ENCODE measurements around the gene TPSG1. TPM values are rescaled to one million over a fixed set of nuclear protein-coding genes. Genes with fewer than 3 reads are reported as not detected.

Gene TPSG1
- total and polyA plus RNA-seq, 2 experiments from 2014 or later = 0.81 TPM; not detected in 1

- TF ChIP-seq CTCF (conservative IDR thresholded peaks at IDR 0.05; ENCODE audit: low read depth in 2 of 2) (no peak), POLR2AphosphoS5 (IDR thresholded peaks at IDR 0.05; ENCODE audit: low read depth) (no peak), NANOG (IDR thresholded peaks at IDR 0.05; ENCODE audit: borderline replicate concordance) (no peak), ZNF331 (CRISPR knock-in tag; IDR thresholded peaks at IDR 0.05; ENCODE audit: low read depth) (no peak), ETS1 (IDR thresholded peaks at IDR 0.05) (no peak), EZH2phosphoT487 (IDR thresholded peaks at IDR 0.05; ENCODE audit: unreplicated experiment) (no peak), EZH2 (IDR thresholded peaks at IDR 0.05; ENCODE audit: low read depth, unreplicated experiment) (no peak)
These were observed 38.7 kb upstream of the TPSG1 start (continued) for GRCh38 chr16:1263591-1264344.

GRCh38 chr16:1262846-1263221, 37.8 kb upstream of the TPSG1 start:
- Mint-ChIP-seq H3K9me3 (peaks cover 15% of the 10 kb centered on the region), H3K4me1 (peaks cover 11% of the 10 kb centered on the region), H3K4me3 (no peak overlapping the region), H3K36me3 (ENCODE audit: low read depth) (no peaks in the 10 kb centered on the region), H3K27me3 (ENCODE audit: insufficient read depth, low read depth, poor library complexity) (peaks cover 35% of the 10 kb centered on the region), H3K27ac (no peak overlapping the region)
- Histone ChIP-seq H3K27ac (ENCODE audit: low read depth) (no peak overlapping the region), H3K4me3 (no peak overlapping the region), H3K27me3 (ENCODE audit: insufficient read depth) (no peaks in the 10 kb centered on the region), H3K4me2 (no peak overlapping the region), H3K36me3 (ENCODE audit: insufficient read depth) (no peaks in the 10 kb centered on the region), H3K4me1 (ENCODE audit: insufficient read depth) (no peaks in the 10 kb centered on the region), H2AFZ (no peak overlapping the region), H3K79me2 (replicated peaks; ENCODE audit: insufficient read depth) (no peaks in the 10 kb centered on the region), H3K9me2 (ENCODE audit: insufficient read depth) (no peaks in the 10 kb centered on the region), H3F3A (replicated peaks; ENCODE audit: low read depth) (no peaks in the 10 kb centered on the region), H4K20me1 (replicated peaks; ENCODE audit: insufficient read depth) (0 out of 2 replicates have a peak, but pooled peaks cover 2% of the 10 kb centered on the region)
- ATAC-seq = no peak
- no peak for DNase-seq (ENCODE audit: low spot score)
- no peak for TF ChIP-seq STAT1 (IDR thresholded peaks at IDR 0.05; ENCODE audit: unreplicated experiment)
- no peak for TF ChIP-seq NANOG (IDR thresholded peaks at IDR 0.05; ENCODE audit: borderline replicate concordance)
- TF ChIP-seq POLR2AphosphoS5 (IDR thresholded peaks at IDR 0.05; ENCODE audit: low read depth) = no peak
- no peak for TF ChIP-seq CREB1 (CRISPR knock-in tag; IDR thresholded peaks at IDR 0.05; ENCODE audit: low read depth)
- no peak for TF ChIP-seq ZNF114 (CRISPR knock-in tag; IDR thresholded peaks at IDR 0.05)
- no peak for TF ChIP-seq EZH2phosphoT487 (IDR thresholded peaks at IDR 0.05; ENCODE audit: unreplicated experiment)
- TF ChIP-seq JUNB (IDR thresholded peaks at IDR 0.05; ENCODE audit: unreplicated experiment) = no peak
- no peak for TF ChIP-seq REST (IDR thresholded peaks at IDR 0.05; ENCODE audit: unreplicated experiment)
- no peak for TF ChIP-seq ETS1 (IDR thresholded peaks at IDR 0.05)
- TF ChIP-seq EZH2 (IDR thresholded peaks at IDR 0.05; ENCODE audit: low read depth, unreplicated experiment) = no peak
- no peak for TF ChIP-seq CTCF (conservative IDR thresholded peaks at IDR 0.05; ENCODE audit: low read depth in 2 of 2)

All from GM23338 (cell line).